ENCODE results near the gene SNAPC2.
"Not testable (repeated sequence)": the region's sequence is repeated elsewhere in the genome, so short reads cannot be mapped to it uniquely, and the experiment has no call there.

Gene SNAPC2

GRCh38 chr19:7883796-7884570 lies 36.2 kb upstream of the SNAPC2 start:
- no peak for TF ChIP-seq CTCF (IDR thresholded peaks at IDR 0.05; ENCODE audit: extremely low read depth, missing control alignments)

GRCh38 chr19:7885818-7886217 lies 34.3 kb upstream of the SNAPC2 start:
- TF ChIP-seq CTCF (IDR thresholded peaks at IDR 0.05; ENCODE audit: extremely low read depth, missing control alignments): no peak
- DNase-seq (ENCODE audit: low spot score): no peak

More at GRCh38 chr19:7883796-7884570, 36.2 kb upstream of the SNAPC2 start:
- DNase-seq (ENCODE audit: low spot score): no peak

GRCh38 chr19:7887408-7888144 lies 32.6 kb upstream of the SNAPC2 start:
- TF ChIP-seq CTCF (IDR thresholded peaks at IDR 0.05; ENCODE audit: extremely low read depth, missing control alignments): no peak
- DNase-seq (ENCODE audit: low spot score): no peak

GRCh38 chr19:7888145-7888825 lies 31.9 kb upstream of the SNAPC2 start, which contains the start of gene LRRC8E:
Gene LRRC8E (plus strand): TSS chr19:7888510. CDS start chr19:7895604, 7,094 bp downstream.
- DNase-seq (ENCODE audit: low spot score): peak; percentile 26
- no peak for TF ChIP-seq CTCF (IDR thresholded peaks at IDR 0.05; ENCODE audit: extremely low read depth, missing control alignments)

- peak; percentile 19 for DNase-seq (ENCODE audit: low spot score)
- no peak for TF ChIP-seq CTCF (IDR thresholded peaks at IDR 0.05; ENCODE audit: extremely low read depth, missing control alignments)
Observed at GRCh38 chr19:7888826-7889217, 31.3 kb upstream of the SNAPC2 start.

- DNase-seq (ENCODE audit: low spot score): not testable (repeated sequence)
Observed at GRCh38 chr19:7893362-7894101, 26.6 kb upstream of the SNAPC2 start.

- DNase-seq (ENCODE audit: low spot score): no peak
- TF ChIP-seq CTCF (IDR thresholded peaks at IDR 0.05; ENCODE audit: extremely low read depth, missing control alignments): no peak
Observed at GRCh38 chr19:7894612-7895309, 25.4 kb upstream of the SNAPC2 start.

Data from GM20000 (cell line).